HAP-1 (cell line): Measurements from ENCODE around the gene DLGAP4.

Experiments
- DNase-seq, 2 experiments: peaks; one replicate each; pipeline ENCODE4 v3.0.0-alpha.2; 2016 to 2020; ENCODE audit warnings: low spot score in 2 of 2
- H3K27me3 ChIP-seq: fragments of 250-450 bp; sonication (Bioruptor Pico); 2 replicates; pipeline ENCODE4 v1.5.1; 2020; ENCODE audit warnings: low read depth, mild to moderate bottlenecking, moderate library complexity
- H3K36me3 ChIP-seq: fragments of 250-450 bp; sonication (Bioruptor Pico); replicated peaks from 2 replicates; pipeline ENCODE4 v1.5.1; 2020; ENCODE audit warnings: mild to moderate bottlenecking
- H3K4me1 ChIP-seq: fragments of 250-450 bp; sonication (Bioruptor Pico); 2 replicates; pipeline ENCODE4 v1.5.1; 2020; ENCODE audit warnings: mild to moderate bottlenecking
- H3K4me3 ChIP-seq: fragments of 250-450 bp; sonication (Bioruptor Pico); 2 replicates; pipeline ENCODE4 v1.5.1; 2020; ENCODE audit warnings: mild to moderate bottlenecking, moderate library complexity
- H3K9me3 ChIP-seq: fragments of 250-450 bp; sonication (Bioruptor Pico); 2 replicates; pipeline ENCODE4 v1.5.1; 2020; ENCODE audit warnings: mild to moderate bottlenecking, moderate library complexity
- in situ Hi-C: fragments of 300-500 bp; cut with MboI; formaldehyde crosslinking; loops from 3 replicates; pipeline ENCODE4 v1.14.3; 2020; ENCODE audit warnings: low sequenced_read_pairs, inconsistent platforms, mixed read lengths

DLGAP4 gene

GRCh38 chr20:36407199-36407733 lies 101.1 kb downstream of the DLGAP4 start:
- in situ Hi-C loops, result no loop called here
- Histone ChIP-seq H3K9me3 (no peaks in the 10 kb centered on the region), H3K4me1 (no peaks in the 10 kb centered on the region; the same call in 1 of the 2 replicates), H3K4me3 (no peak overlapping the region), H3K27me3 (no peaks in the 10 kb centered on the region), H3K36me3 (no peaks in the 10 kb centered on the region)
- no peak for DNase-seq

GRCh38 chr20:36408219-36408618 lies 102.1 kb downstream of the DLGAP4 start:
- Histone ChIP-seq H3K36me3 (no peaks in the 10 kb centered on the region), H3K4me3 (no peak overlapping the region), H3K9me3 (no peaks in the 10 kb centered on the region), H3K27me3 (no peaks in the 10 kb centered on the region), H3K4me1 (no peaks in the 10 kb centered on the region; the same call in 1 of the 2 replicates)
- in situ Hi-C loops, result no loop called here
- peak in 1 of 2 experiments; percentile 19 for DNase-seq

GRCh38 chr20:36411861-36412454 lies 105.8 kb downstream of the DLGAP4 start:
- Histone ChIP-seq H3K27me3 (no peaks in the 10 kb centered on the region), H3K4me3 (no peak overlapping the region), H3K36me3 (no peaks in the 10 kb centered on the region), H3K9me3 (no peaks in the 10 kb centered on the region), H3K4me1 (no peaks in the 10 kb centered on the region; the same call in 1 of the 2 replicates)
- in situ Hi-C loops, result no loop called here
- DNase-seq, result no peak

GRCh38 chr20:36415475-36416002 lies 109.4 kb downstream of the DLGAP4 start:
- Histone ChIP-seq H3K9me3 (no peaks in the 10 kb centered on the region), H3K36me3 (no peaks in the 10 kb centered on the region), H3K4me1 (no peaks in the 10 kb centered on the region), H3K27me3 (no peaks in the 10 kb centered on the region), H3K4me3 (no peak overlapping the region)
- in situ Hi-C loops, result no loop called here
- no peak for DNase-seq

- no peaks in the 10 kb centered on the region for H3K27me3 ChIP-seq
Measured at GRCh38 chr20:36418711-36419110, 112.6 kb downstream of the DLGAP4 start.

GRCh38 chr20:36421641-36422040 lies 115.5 kb downstream of the DLGAP4 start:
- Histone ChIP-seq H3K27me3 (no peaks in the 10 kb centered on the region), H3K4me1 (no peaks in the 10 kb centered on the region), H3K36me3 (no peaks in the 10 kb centered on the region), H3K4me3 (no peak overlapping the region), H3K9me3 (no peaks in the 10 kb centered on the region)
- in situ Hi-C loops, result no loop called here
- DNase-seq, result no peak

More at GRCh38 chr20:36418711-36419110, 112.6 kb downstream of the DLGAP4 start:
- Histone ChIP-seq H3K9me3 (no peaks in the 10 kb centered on the region), H3K4me1 (no peaks in the 10 kb centered on the region), H3K36me3 (no peaks in the 10 kb centered on the region), H3K4me3 (no peak overlapping the region)
- DNase-seq, result peak; percentile 43 to 57
- in situ Hi-C loops, result no loop called here

GRCh38 chr20:36424314-36424713 lies 118.2 kb downstream of the DLGAP4 start:
- H3K9me3 ChIP-seq, result no peaks in the 10 kb centered on the region
- no peak for DNase-seq
- H3K4me3 ChIP-seq, result no peak overlapping the region
- no peaks in the 10 kb centered on the region for H3K36me3 ChIP-seq
- no peaks in the 10 kb centered on the region for H3K27me3 ChIP-seq
- H3K4me1 ChIP-seq, result no peaks in the 10 kb centered on the region
- in situ Hi-C loops, result no loop called here

GRCh38 chr20:36425166-36425565 lies 119.0 kb downstream of the DLGAP4 start:
- Histone ChIP-seq H3K4me1 (no peaks in the 10 kb centered on the region), H3K36me3 (no peaks in the 10 kb centered on the region), H3K9me3 (no peaks in the 10 kb centered on the region), H3K4me3 (no peak overlapping the region), H3K27me3 (no peaks in the 10 kb centered on the region)
- in situ Hi-C loops, result loop anchor here (25.0 kb wide), 1 partner anchor 438 kb away; no protein-coding TSS in a partner anchor
- DNase-seq, result no peak

- no peaks in the 10 kb centered on the region for H3K27me3 ChIP-seq
- DNase-seq, result no peak
- no peaks in the 10 kb centered on the region for H3K9me3 ChIP-seq
- in situ Hi-C loops, result loop anchor here (25.0 kb wide), 1 partner anchor 444 kb away; no protein-coding TSS in a partner anchor
- no peaks in the 10 kb centered on the region for H3K36me3 ChIP-seq
- H3K4me3 ChIP-seq, result no peak overlapping the region
- H3K4me1 ChIP-seq, result peaks cover 6% of the 10 kb centered on the region
Measured at GRCh38 chr20:36431604-36432003, 125.5 kb downstream of the DLGAP4 start.

GRCh38 chr20:36432096-36432495 lies 126.0 kb downstream of the DLGAP4 start:
- no peaks in the 10 kb centered on the region for H3K27me3 ChIP-seq
- in situ Hi-C loops, result loop anchor here (25.0 kb wide), 1 partner anchor 445 kb away; no protein-coding TSS in a partner anchor
- no peaks in the 10 kb centered on the region for H3K36me3 ChIP-seq
- H3K9me3 ChIP-seq, result no peaks in the 10 kb centered on the region
- no peak for DNase-seq
- H3K4me1 ChIP-seq, result peaks cover 6% of the 10 kb centered on the region
- no peak overlapping the region for H3K4me3 ChIP-seq

- Histone ChIP-seq H3K9me3 (no peaks in the 10 kb centered on the region), H3K27me3 (no peaks in the 10 kb centered on the region), H3K36me3 (no peaks in the 10 kb centered on the region), H3K4me3 (no peak overlapping the region), H3K4me1 (peaks cover 6% of the 10 kb centered on the region)
- in situ Hi-C loops, result loop anchor here (25.0 kb wide), 1 partner anchor 447 kb away; no protein-coding TSS in a partner anchor
- no peak for DNase-seq
Measured at GRCh38 chr20:36434383-36434782, 128.2 kb downstream of the DLGAP4 start.

- peaks cover 6% of the 10 kb centered on the region for H3K4me1 ChIP-seq
Measured at GRCh38 chr20:36435124-36435523, 129.0 kb downstream of the DLGAP4 start.

GRCh38 chr20:36435592-36436541 lies 129.7 kb downstream of the DLGAP4 start:
- no peaks in the 10 kb centered on the region for H3K27me3 ChIP-seq
- in situ Hi-C loops, result loop anchor here (25.0 kb wide), 1 partner anchor 449 kb away; no protein-coding TSS in a partner anchor
- no peak overlapping the region for H3K4me3 ChIP-seq
- H3K4me1 ChIP-seq, result peaks cover 6% of the 10 kb centered on the region
- H3K9me3 ChIP-seq, result no peaks in the 10 kb centered on the region
- H3K36me3 ChIP-seq, result no peaks in the 10 kb centered on the region
- peak; percentile 48 to 93 for DNase-seq

More at GRCh38 chr20:36435124-36435523, 129.0 kb downstream of the DLGAP4 start:
- no peak overlapping the region for H3K4me3 ChIP-seq
- DNase-seq, result no peak
- in situ Hi-C loops, result loop anchor here (25.0 kb wide), 1 partner anchor 448 kb away; no protein-coding TSS in a partner anchor
- no peaks in the 10 kb centered on the region for H3K9me3 ChIP-seq
- H3K27me3 ChIP-seq, result no peaks in the 10 kb centered on the region
- H3K36me3 ChIP-seq, result no peaks in the 10 kb centered on the region
